ENCODE data around the gene DPP6.
"Not testable (repeated sequence)": the region's sequence is repeated elsewhere in the genome, so short reads cannot be mapped to it uniquely, and the experiment has no call there.

DPP6 gene

GRCh38 chr7:154051643-154052529 lies at the start of gene DPP6:
Gene DPP6 (plus strand): TSS chr7:154052398.
- DNase-seq = not testable (repeated sequence)

GRCh38 chr7:154009423-154009911 lies 42.7 kb upstream of the DPP6 start:
- not testable (repeated sequence) for DNase-seq

- not testable (repeated sequence) for DNase-seq
Measured at GRCh38 chr7:154010726-154011568, 41.3 kb upstream of the DPP6 start.

GRCh38 chr7:154012800-154013199 lies 39.4 kb upstream of the DPP6 start:
- DNase-seq = not testable (repeated sequence)

DNA sequence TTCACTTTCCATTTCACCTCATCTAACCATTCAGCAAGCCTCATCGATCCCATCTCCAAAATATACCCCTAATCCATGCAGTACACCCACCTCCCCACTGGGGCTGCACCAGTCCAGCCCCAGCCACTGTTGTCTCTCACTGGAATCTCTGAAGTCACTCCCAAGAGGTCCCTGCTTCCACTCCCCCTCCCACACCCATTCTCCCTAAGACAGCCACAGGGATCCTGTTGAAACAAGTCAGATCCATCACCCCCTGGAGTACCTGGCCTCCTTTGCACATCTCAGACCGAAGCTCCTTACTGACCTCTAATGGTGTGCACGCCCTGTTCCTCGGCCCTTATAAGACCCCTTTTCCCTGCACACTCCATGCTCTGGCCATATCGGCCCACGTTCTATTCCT lies 36.6 kb upstream of the DPP6 start:
- DNase-seq = not testable (repeated sequence)

GRCh38 chr7:154018354-154018753 lies 33.8 kb upstream of the DPP6 start:
- not testable (repeated sequence) for DNase-seq

GRCh38 chr7:154027805-154028204 lies 24.4 kb upstream of the DPP6 start:
- DNase-seq = not testable (repeated sequence)

- not testable (repeated sequence) for DNase-seq
Measured at GRCh38 chr7:154030476-154031080, 21.6 kb upstream of the DPP6 start.

GRCh38 chr7:154039466-154040165 lies 12.6 kb upstream of the DPP6 start:
- not testable (repeated sequence) for DNase-seq

- not testable (repeated sequence) for DNase-seq
Measured at GRCh38 chr7:154050394-154050793, 1.8 kb upstream of the DPP6 start.

DNA sequence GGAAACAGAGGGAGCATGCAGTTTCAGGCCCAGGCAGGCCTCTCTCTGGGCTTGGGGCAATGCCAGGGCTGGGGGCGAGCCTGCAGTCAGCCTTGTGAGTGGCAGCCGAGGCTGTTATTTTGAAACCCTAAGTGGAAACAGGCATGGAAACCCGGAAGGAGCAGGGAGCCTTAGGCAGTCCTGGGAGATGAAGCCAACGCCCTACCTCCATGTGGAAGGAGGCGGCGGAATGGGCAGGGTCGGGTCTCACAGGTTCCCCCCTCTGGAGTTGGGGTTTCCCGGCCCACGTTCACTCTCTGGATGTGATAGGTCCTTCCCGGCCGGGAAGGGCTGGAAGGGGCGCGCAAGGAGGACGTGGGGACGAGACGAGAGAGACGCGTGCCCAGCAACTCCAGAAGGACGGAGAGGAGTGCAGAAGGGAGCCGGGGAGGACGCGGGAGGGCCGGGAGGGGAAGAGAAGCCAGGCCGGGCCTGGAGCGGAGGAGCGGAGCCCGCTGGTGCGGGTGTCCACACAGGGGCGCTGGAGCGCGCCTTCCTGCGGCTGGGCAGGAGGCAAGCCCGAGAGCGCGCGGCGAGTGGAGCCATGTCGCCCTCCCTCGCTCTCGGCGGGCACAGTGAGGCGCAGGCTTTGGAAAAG lies 1.1 kb upstream of the DPP6 start:
- not testable (repeated sequence) for DNase-seq

- not testable (repeated sequence) for DNase-seq
Measured at GRCh38 chr7:154052530-154053252, 493 bp downstream of the DPP6 start.

- not testable (repeated sequence) for DNase-seq
Measured at GRCh38 chr7:154053466-154054312, 1.5 kb downstream of the DPP6 start.

- not testable (repeated sequence) for DNase-seq
Measured at GRCh38 chr7:154054664-154055063, 2.5 kb downstream of the DPP6 start.

DNA sequence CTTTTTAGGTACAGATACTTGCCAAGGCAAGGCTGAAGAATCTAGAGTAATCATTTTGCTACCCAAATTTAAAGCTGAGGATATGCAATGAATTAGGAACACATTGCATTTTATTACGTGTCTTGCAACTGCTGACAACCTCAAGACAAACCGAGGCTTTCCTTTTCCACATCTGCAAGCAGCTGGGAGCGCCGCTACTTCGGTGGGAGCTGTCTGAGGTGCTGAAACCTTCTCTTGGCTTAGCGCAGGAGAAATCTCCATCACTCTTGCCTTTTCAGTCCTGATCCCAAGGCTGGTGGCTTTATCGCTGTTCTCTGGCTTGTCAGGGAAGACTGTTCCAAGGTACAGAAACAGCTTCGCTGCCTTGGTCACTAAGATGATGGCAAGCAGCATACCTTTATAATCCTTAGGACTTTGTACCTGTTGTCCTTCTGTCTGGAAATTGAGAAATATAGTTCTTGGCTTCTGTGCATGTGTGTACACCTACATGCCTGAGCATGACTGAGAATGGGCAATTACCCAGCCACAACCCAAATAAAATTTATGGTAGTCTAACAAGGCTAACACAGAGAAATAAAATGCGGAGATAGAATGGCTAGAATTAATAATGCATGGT lies 3.4 kb downstream of the DPP6 start:
- not testable (repeated sequence) for DNase-seq

GRCh38 chr7:154058783-154059182 lies 6.6 kb downstream of the DPP6 start:
- not testable (repeated sequence) for DNase-seq

GRCh38 chr7:154060551-154060950 lies 8.4 kb downstream of the DPP6 start:
- DNase-seq = not testable (repeated sequence)

- not testable (repeated sequence) for DNase-seq
Measured at GRCh38 chr7:154071833-154072232, 19.6 kb downstream of the DPP6 start.

DNA sequence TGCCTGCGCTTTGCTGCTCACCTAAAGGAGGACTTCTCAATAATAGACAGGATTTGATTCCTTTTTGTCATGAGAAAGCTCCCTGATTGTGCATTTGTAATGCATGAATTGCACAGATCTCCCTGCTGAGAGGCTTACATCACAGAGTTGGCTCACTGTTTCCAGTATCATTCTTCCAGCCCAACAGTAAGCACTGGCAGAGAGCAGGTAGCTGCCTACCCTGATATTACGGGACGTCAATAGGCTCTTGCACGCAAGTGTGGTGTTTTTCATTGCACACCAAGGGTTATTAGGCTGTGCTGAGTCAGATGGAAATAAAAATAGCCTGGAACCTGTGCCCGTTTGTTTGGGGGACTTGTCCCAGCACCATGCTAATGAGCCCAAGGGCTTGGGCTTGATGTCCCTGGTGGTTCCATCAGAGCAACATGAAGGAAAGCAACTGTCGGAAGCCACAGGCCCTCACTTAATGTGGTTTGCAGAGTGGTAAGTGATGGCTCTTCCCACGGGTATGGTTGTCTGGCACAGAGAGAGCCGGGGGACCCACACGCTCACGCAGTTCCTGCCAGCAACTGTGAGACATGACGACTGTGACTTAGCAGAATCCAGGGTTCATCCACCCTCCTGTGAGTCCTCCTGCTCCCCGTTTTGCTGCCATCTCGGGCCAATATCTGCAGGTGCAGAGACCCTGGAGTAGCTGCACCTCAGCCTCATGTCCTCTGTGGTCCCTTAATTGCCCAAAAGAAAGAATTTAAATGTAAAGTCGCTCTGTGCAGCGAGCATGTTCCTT lies 20.4 kb downstream of the DPP6 start:
- DNase-seq = not testable (repeated sequence)
